ENCODE data around the gene UGT1A9.
A peak's percentile ranks its signal among the peaks of the same experiment; 100 is the strongest.
"Not testable (repeated sequence)": the region's sequence is repeated elsewhere in the genome, so short reads cannot be mapped to it uniquely, and the experiment has no call there.

UGT1A9 gene

DNA sequence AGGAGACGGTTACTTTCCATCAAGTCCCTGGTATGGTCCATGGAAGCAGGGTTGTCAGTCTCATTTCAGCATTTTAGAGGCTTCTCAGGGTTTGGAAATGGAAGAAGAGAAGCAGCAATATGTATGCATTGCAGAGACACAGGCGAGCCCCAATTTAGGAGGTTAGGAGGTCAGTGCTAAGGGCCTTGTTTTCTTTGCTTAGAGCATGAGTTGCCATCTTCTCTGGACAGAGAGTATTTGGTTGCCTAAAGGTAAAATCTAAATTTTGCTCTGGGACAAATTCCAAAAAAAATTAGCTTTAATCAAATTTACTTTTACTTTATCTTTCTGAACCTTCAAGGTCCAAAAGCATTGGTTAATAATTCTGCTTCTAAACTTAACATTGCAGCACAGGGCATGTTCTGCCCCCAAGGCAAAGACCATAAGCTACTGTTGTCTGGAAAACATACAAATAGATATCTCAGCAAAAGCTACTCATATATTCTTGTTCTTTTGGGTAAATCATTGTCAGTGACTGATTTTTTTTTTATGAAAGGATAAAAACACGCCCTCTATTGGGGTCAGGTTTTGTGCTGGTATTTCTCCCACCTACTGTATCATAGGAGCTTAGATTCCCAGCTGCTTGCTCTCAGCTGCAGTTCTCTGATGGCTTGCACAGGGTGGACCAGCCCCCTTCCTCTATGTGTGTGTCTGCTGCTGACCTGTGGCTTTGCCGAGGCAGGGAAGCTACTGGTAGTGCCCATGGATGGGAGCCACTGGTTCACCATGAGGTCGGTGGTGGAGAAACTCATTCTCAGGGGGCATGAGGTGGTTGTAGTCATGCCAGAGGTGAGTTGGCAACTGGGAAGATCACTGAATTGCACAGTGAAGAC lies at the start of gene UGT1A9:
Gene UGT1A9 (plus strand): TSS at position 609 of the 872 bp plus-strand sequence. CDS start 37 bp downstream, at position 646.
- no peak for DNase-seq (ENCODE audit: low read depth)
- TF ChIP-seq, protein P1, sequence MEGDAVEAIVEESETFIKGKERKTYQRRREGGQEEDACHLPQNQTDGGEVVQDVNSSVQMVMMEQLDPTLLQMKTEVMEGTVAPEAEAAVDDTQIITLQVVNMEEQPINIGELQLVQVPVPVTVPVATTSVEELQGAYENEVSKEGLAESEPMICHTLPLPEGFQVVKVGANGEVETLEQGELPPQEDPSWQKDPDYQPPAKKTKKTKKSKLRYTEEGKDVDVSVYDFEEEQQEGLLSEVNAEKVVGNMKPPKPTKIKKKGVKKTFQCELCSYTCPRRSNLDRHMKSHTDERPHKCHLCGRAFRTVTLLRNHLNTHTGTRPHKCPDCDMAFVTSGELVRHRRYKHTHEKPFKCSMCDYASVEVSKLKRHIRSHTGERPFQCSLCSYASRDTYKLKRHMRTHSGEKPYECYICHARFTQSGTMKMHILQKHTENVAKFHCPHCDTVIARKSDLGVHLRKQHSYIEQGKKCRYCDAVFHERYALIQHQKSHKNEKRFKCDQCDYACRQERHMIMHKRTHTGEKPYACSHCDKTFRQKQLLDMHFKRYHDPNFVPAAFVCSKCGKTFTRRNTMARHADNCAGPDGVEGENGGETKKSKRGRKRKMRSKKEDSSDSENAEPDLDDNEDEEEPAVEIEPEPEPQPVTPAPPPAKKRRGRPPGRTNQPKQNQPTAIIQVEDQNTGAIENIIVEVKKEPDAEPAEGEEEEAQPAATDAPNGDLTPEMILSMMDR (IDR thresholded peaks at IDR 0.05; ENCODE audit: low read depth, low read length, missing control alignments), result no peak
- H3K4me3 ChIP-seq (ENCODE audit: low read depth, low read length), result no peak within 1 kb of the TSS

DNA sequence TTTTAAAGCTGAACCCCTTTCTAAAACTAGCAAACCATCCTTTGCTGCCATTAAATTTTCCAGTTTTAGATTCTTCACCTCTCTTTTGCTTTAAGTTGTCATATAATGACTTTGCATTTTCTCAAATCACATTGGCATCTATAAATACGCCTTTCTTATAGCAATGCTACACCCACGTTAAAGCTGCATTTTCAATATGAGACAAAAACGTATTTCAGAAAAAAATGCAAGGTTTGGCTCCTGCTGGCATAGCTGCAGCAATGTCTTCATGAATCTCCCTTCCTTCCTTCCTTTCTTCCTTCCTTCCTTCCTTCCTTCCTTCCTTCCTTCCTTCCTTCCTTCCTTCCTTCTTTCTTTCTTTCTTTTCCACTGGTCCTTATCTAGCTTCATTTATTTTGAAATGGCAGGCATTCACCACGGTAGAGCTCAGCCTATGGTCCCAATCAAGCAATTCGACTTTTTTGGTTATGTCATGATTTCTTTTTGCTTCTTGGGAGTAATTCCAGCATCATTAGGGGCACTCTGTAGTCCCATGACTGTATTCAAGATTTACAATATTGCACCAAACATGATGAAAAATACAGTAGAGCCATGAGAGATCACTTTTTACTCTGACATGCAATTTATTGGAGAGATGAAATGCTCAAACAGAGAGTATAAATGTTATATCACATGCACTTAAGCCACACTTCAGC lies 44.2 kb upstream of the UGT1A9 start:
- no peak overlapping the region for H3K4me3 ChIP-seq (ENCODE audit: low read depth, low read length)
- no peak for DNase-seq (ENCODE audit: low read depth)
- TF ChIP-seq, protein P1 (IDR thresholded peaks at IDR 0.05; ENCODE audit: low read depth, low read length, missing control alignments), result no peak

DNA sequence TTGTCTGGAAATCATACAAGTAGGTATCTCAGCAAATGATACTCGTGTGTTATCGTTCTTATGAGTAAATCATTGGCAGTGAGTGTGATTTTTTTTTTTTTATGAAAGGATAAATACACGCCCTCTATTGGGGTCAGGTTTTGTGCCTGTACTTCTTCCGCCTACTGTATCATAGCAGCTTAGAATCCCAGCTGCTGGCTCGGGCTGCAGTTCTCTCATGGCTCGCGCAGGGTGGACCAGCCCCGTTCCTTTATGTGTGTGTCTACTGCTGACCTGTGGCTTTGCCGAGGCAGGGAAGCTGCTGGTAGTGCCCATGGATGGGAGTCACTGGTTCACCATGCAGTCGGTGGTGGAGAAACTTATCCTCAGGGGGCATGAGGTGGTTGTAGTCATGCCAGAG lies 35.4 kb upstream of the UGT1A9 start, which contains the start of gene UGT1A10:
Gene UGT1A10 (plus strand): TSS at position 143 of the 400 bp plus-strand sequence. CDS start 75 bp downstream, at position 218.
- H3K4me3 ChIP-seq (ENCODE audit: low read depth, low read length); DNase-seq (ENCODE audit: low read depth): not testable (repeated sequence)

DNA sequence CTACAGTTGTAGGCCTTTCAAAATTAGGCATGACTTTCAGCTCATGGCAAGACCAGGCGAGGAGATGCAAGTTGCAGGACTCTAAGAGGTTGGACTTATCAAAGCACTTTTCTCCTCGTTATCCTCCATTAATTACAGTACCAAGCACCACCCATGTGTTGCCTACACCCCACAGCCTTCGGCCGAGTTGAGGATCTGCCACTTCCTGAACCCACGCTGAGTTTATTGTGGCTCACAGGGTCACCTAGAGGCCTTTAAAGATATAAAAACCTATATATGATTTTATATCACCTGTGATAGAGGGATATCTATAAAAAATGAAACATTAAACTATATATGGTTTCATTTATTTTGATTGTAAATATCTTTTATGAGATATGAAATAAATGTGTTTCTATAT lies 32.9 kb upstream of the UGT1A9 start:
- no peak for DNase-seq (ENCODE audit: low read depth)
- no peak overlapping the region for H3K4me3 ChIP-seq (ENCODE audit: low read depth, low read length)
- TF ChIP-seq, protein P1 (IDR thresholded peaks at IDR 0.05; ENCODE audit: low read depth, low read length, missing control alignments), result no peak

DNA sequence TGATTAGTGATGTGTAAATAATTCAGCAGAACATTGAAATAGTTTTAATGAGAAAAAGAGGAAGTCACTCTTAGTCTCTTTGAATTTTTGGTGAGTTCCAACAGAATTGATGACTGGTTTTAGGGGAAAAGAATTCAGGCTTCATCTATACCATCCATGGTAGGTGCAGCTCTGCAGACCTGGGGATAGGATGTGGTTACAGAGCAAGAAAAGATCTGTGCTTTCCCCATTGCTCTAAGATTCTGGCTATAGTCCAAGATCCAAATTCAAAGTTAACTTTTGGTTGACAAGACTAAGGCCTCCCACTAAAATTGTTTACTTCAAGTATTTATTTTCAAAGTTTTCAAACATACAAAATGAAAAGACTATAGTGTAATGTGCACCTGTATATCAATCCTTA lies 31.8 kb upstream of the UGT1A9 start:
- TF ChIP-seq, protein P1 (IDR thresholded peaks at IDR 0.05; ENCODE audit: low read depth, low read length, missing control alignments), result no peak
- no peak for DNase-seq (ENCODE audit: low read depth)
- H3K4me3 ChIP-seq (ENCODE audit: low read depth, low read length), result no peak overlapping the region

DNA sequence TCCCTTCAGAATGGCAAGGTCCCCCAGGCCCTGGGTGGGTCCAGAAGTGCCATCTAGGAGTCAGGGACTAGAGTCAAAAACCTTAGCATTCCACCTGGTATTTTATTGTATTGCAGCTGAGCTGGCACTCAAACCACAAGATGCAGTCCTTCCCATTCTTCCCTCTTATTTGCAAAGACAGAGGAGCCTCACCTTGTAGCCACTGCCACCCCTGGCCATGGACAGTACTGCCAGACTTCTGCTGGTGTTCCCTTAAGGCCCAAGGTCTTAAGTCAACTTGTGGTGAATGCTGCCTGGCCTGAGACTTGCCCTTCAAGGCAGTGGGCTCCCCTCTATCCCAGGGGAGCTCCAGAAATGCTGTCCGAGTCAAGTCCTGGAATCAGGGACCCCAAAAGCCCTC lies 28.6 kb upstream of the UGT1A9 start:
- no peak for DNase-seq (ENCODE audit: low read depth)
- no peak overlapping the region for H3K4me3 ChIP-seq (ENCODE audit: low read depth, low read length)

DNA sequence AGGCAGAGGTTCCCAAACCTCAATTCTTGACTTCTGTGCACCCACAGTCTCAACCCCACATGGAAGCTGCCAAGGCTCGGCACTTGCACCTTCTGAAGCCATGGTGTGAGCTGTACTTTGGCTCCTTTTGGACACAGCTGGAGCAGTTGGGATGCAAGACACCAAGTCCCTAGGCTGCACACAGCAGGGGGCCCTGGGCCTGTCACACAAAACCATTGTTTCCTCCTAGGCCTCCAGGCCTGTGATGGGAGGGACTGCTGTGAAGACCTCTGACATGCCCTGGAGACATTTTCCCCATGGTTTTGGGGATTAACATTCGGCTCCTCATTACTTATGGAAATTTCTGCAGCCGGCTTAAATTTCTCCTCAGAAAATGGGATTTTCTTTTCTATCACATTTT lies 25.7 kb upstream of the UGT1A9 start:
- not testable (repeated sequence) for H3K4me3 ChIP-seq (ENCODE audit: low read depth, low read length); DNase-seq (ENCODE audit: low read depth)

More for the DNA sequence above, 28.6 kb upstream of the UGT1A9 start:
- TF ChIP-seq, protein P1 (IDR thresholded peaks at IDR 0.05; ENCODE audit: low read depth, low read length, missing control alignments), result peak; percentile 39
